IPS DF 19.7 (cell line): Measurements from ENCODE around the gene PRSS57.
A peak's percentile ranks its signal among the peaks of the same experiment; 100 is the strongest.
"Not testable (repeated sequence)": the region's sequence is repeated elsewhere in the genome, so short reads cannot be mapped to it uniquely, and the experiment has no call there.

Experiments
- DNase-seq: peaks from one replicate; pipeline ENCODE4 v3.0.0-alpha.2; 2013; ENCODE audit warnings: low read depth, low spot score

Gene PRSS57

DNA sequence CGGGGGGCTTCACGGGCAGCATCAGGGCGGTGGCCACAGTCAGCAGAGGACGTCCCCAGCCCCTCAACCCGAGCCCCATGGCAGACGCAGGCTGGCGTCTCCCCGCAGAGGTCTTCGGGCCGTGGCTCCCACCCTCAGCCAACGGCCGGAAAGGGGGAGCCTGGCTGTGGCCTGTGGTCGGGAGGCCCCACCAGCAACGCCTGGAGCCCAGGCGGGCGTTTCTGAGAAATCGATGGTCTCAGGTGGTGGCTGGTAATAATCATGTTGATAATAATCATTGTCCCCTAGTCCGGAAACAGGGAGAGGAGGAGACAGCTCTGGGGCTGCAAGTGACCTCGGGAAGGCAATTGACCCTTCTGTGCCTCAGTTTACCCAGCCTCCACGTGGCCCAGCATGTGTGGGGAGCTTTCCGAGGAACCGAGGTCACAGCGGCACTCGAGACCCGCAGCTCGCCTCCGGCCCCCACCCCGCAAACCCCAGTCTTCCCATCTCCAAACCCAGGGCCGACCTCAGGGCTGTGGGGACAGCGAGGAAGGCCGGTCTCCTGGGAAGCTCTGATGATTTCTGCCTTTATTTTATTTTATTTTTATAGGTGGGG is at the start of gene PRSS57:
Gene PRSS57 (minus strand): TSS at position 101 of the 598 bp plus-strand sequence. CDS start 22 bp downstream, at position 79.
- DNase-seq, result no peak

DNA sequence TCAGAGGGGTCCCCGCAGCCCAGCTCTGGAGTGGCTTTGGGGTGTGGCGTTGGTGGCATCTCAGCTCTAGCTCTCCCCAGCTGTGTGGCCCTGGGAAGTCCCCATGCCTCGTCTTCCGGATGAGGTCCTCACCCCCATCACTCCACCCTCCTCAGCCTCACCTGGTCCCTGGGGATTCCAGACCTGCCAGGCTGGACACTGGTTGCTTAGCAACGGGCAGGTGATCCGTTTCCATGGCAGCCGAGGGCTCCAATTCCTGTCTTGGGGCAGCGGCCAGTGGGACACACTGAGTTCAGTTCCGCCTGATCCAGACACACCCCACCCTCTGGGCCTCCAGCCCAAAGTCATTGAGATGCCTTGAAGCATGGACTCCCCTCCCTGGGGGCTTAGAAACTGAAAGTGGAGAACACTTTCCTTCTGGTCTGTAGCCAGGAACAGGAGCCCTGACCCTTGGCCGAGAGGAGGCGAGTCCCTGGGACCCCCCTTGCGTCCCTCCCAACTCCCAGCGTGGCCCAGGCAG is 48.0 kb upstream of the PRSS57 start:
- DNase-seq, result no peak

DNA sequence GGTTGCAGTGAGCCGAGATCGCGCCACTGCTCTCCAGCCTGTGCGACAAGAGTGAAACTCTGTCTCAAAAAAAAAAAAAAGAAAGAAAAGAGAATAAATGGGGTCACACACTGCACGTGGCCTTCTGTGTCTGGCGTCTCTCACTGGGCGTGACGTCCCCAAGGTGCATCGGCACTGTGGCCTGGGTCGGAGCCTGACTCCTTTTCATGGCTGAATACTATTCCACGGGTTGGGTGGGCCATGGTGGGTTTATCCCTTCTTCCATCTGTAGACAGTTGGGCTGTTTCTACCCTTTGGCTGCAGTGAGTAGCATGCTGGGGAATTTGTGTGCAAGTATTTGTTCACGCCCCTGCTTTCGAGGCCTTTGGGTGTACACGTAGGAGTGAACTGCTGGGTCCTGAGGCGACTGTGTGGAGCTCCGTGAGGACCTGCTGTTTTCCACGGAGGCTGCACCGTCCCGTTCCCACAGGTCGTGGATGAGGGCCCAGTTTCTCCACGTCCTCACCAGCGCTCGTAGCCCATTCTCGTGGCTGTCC is 47.4 kb upstream of the PRSS57 start:
- no peak for DNase-seq

DNA sequence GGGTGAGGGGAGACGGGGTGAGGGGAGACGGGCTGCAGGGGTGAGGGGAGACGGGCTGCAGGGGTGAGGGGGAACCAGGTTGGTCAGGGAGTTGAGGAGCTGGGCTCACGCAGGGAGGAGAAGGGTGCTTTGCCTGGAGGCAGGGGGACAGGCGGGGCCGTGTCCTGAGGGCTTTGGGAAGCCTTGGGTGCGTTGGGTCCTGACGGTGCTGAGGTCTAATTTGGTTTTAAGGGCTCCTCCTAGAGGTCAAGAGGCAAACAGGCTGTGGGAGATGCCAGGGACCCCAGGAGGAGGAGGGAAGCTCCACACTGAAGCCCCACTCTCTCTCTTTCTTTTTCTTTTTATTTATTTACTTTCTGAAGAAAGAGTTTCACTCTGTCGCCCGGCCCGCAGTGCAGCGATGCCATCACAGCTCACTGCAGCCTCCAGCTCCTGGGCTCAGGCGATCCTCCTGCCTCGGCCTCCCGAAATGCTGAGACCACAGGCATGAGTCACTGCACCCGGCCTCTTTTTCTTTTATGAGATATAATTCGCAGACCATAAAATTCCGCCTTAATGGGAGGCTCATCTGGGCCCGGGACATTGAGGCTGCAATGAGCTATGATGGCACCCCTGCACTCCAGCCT is 46.4 kb upstream of the PRSS57 start:
- DNase-seq, result peak; percentile 56

DNA sequence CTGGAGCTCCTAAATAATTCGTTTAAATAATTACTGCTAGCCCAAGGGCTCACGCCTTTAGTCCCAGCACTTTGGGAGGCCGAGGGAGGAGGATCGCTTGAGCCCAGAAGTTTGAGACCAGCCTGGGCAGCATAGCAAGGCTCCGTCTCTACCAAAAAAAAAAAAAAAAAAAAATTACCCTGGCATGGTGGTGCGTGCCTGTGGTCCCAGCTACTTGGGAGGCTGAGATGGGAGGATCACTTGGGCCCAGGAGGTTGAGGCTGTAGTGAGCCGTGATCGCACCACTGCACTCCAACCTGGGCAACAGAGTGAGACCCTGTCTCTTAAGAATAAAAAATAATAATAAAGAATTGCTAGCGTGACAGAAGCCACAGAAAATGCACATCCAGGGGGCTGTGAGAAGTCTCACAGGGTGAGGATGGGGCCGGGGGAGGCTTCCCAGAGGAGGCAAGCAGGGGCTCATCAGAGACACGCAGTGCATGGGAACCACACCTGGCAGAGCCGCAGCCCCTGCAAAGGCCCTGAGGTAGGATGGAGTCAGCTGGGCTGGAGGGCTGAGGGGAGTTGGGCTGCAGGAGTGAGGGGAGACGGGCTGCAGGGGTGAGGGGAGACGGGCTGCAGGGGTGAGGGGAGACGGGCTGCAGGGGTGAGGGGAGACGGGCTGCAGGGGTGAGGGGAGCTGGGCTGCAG is 45.7 kb upstream of the PRSS57 start:
- DNase-seq, result not testable (repeated sequence)

DNA sequence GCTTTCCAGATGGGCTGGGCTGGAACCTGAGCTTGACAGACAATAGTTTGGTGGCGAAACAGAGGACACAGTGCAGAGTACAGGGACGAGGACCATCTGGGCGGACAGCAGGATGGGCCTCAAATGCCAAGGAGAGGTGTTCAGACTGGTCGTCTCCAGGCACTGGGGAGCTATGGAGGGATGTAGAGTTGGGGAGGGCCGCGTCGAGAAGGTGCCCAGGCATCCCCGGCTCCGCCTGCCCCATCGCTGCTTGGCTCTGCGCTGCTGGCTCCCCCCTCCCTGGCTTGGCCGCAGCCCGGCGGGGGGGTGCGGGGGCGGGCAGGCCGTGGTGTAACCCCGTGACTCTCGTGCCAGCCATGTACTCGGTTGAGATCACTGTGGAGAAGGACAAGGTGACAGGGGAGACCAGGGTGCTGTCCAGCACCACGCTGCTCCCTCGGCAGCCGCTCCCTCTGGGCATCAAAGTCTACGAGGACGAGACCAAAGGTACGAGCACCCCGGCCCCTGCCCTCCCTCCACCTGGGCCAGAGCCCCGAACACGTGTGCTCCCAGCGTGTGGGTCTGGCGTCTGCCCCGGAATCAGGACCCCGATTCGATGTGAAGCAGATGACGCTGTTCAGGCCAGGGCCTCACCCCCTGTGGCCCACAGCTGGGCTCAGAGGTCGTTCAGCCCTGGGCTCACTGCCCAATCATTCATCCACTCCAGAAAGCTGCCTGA is 44.9 kb upstream of the PRSS57 start:
- DNase-seq, result no peak

DNA sequence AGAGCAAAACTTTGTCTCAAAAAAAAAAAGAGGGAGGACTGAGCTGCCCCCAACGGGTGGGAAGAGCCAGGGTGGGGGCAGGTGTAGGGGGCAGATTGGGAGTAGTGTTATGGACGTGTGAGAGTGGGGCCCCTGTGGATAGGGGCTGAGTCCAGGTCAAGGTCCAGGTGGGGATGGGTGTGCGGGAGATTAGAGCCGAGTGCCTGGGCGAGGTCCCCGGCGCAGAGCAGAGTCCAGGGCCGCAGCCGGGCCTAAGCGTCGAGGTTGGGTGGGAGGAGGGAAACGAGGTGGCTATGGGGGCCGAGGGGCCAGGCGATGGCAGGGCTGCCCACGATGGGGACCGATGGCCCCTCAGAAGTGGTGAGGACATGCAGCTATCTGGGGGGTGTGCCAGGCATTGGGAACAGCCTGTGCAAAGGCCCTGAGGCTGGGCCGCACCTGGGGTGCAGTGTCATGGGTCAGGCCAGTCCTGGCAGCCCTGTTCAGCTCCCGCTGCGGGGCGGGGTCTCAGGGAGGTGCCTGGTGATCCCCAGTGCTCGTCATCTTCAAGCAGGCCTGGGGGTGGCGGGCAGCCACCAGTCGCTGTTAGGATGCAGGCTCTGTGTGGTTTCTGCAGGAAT is 43.4 kb upstream of the PRSS57 start:
- no peak for DNase-seq

DNA sequence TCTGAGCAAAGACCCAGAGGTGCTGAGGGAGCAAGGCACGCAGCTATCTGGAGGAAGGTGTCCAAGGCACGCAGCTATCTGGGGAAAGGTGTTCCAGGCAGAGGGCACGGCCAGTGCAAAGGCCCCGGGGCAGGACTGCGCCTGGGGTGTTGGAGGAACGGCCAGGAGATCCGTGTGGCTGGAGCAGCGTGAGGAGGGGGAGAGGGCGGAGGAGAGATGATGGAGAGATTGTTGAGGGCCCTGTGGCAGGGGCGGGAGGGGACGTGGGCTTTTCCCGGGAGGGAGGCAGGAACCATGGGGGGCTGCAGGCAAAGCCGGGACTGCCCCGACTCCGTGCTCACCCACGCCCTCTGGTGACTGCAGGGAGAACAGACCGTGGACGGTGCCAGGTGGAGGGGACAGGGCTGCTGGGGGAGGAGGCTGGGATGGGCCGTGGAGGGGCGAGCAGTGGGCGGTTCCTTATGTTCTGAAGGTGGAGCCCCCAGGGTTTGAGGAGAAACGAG is 42.4 kb upstream of the PRSS57 start:
- peak; percentile 17 for DNase-seq

DNA sequence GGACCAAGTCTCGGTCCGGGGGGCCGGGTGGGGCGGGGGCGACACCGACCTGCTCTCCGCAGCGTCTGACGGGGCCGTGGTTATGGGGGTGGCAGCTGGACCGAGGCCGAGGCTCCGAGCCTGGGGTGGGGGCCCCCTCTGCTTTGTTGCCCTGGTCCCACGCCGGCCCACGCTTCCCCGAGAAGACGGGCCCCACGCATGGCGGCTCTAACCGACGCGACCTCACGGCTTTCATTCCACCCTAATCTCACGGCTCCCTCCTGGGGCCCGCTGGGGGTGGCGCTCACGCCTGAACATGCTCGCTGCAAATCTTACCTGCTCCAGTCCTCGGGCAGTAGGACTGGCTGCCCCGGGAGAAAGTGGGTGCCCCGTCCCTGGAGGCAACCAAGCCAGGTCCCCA is 40.9 kb upstream of the PRSS57 start:
- DNase-seq, result no peak

DNA sequence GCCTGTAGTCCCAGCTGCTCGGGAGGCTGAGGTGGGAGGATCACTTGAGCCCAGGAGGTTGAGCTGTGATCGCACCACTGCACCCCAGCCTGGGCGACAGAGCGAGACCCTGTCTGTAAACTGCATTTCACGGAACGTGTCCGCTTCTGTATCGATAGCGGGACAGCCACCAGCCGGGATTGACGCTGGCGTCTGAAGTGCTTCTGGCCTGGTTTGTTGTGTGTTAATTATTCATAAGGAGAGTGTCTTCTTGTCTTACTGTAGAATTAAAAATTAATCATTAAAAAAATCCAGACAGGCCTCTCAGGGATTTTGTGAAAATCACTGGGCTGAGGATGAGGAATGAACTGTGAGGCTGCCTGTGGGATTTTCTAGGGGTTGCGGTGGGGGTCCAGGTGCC is 39.5 kb upstream of the PRSS57 start:
- no peak for DNase-seq

DNA sequence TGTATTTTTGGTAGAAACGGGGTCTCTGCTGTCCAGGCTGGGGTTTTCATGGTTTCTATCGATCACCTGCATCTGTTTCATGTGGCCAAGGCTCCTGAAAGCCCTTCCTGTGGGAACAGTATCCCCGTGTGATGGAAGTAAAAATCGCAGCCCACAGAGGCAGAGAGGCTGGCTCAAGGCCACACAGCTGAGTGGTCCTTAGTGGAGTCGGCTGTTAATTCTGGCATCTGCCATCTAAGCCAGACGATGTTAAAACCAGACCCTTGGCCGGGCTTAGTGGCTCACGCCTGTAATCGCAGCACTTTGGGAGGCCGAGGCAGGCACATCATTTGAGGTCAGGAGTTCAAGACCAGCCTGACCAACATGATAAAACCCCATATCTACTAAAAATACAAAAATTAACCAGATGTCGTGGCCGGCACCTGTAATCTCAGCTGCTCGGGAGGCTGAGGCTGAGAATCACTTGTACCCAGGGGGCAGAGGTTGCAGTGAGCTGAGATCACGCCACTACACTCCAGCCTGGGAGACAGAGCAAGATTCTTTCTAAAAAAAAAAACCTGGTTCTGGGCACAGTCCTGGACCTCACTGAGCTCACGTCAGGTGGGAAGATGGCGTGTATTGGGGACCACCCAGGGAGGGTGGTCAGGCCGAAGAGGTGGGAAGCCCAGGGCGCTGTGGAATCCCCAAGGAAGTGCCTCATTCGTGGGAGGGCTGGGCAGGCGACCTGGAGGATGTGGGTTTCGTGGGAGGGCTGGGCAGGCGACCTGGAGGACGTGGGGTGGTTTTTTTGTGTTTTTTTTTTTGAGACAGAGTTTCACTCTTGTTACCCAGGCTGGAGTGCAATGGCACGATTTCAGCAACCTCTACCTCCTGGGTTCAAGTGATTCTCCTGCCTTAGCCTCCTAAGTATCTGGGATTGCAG is 37.2 kb upstream of the PRSS57 start:
- DNase-seq, result no peak

DNA sequence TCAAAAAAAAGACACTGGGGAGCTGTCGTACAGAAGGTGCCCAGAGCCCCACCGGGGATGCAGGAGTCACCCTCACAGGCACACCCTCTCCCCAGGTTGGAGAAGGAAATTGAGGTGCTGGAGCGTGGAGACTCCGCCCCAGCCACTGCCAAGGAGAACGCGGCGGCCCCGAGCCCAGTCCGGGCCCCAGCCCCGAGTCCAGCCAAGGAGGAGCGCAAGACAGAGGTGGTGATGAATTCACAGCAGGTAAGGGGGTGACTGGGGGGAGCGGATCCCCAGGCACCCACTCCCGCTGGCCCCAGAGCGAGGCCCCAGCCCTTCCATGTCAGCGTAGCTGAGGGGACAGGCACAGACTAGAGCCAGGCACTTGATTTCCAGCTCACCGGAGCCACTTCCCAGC is 35.7 kb upstream of the PRSS57 start:
- DNase-seq, result no peak

DNA sequence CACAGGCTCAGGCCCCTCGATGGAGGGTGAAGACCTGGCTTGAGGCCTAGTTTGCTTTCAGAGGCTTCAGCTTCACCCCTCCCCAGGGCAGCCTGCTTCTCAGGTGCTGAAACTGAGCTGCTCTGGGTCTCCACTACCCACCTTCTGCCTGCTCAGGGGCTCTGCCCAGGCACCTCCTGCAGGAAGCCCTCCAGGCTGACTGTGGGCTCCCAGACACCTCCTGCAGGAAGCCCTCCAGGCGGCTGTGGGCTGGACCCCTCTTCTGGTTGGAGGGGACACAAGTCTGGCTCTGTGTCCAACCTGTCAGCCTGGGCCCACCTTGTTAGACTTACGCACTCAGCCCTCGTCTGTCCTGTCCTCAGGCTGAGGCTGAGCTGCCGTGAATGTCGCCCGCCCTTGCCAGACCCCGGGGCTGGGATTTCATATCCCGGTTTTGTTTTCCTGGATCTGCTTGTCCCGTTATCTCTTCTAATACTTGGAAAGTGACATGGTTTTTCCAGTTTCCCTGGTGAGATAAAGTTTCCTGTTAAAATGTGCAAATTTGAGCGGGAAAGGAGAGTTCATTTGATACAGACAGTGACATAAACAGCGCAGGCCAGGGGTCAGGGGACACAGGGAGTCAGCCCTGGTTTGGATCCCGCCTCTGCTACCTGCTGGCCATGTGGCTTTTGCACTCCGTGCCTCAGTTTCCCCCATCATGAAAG is 34.9 kb upstream of the PRSS57 start:
- no peak for DNase-seq

DNA sequence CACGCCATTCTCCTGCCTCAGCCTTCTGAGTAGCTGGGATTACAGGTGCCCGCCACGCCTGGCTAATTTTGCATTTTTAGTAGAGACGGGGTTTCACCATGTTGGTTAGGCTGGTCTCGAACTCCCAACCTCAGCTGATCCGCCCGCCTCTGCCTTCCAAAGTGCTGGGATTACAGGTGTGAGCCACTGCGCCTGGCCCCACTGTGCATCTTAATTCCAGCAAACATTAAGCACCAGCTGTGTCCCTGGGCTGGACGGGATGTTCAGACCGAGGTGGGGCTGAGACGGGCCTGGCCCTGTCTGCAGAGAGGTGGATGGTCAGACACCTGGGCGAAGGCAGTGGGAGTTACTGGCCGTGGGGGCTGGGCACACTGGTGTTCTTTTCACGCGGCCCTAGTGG is 34.3 kb upstream of the PRSS57 start:
- not testable (repeated sequence) for DNase-seq

DNA sequence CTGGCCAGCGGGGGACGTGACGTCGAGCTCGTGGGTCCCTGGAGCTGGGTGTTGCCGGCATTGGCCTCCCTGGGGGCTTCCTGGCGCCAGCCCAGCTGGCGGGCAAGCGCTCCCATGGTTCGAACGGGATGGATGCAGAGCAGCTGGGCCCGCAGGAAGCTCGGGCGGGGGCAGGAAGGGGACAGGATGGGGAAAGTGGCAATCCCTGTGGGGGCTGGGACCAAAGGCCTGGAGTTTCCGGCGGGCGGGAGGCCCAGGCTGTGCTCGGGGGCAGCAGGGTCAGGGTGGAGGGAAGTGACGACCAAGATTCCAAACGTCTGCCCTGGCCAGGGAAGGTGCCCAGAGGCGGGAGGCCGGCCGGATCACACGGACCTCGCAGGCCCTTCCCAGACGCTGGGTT is 32.8 kb upstream of the PRSS57 start:
- DNase-seq, result no peak

DNA sequence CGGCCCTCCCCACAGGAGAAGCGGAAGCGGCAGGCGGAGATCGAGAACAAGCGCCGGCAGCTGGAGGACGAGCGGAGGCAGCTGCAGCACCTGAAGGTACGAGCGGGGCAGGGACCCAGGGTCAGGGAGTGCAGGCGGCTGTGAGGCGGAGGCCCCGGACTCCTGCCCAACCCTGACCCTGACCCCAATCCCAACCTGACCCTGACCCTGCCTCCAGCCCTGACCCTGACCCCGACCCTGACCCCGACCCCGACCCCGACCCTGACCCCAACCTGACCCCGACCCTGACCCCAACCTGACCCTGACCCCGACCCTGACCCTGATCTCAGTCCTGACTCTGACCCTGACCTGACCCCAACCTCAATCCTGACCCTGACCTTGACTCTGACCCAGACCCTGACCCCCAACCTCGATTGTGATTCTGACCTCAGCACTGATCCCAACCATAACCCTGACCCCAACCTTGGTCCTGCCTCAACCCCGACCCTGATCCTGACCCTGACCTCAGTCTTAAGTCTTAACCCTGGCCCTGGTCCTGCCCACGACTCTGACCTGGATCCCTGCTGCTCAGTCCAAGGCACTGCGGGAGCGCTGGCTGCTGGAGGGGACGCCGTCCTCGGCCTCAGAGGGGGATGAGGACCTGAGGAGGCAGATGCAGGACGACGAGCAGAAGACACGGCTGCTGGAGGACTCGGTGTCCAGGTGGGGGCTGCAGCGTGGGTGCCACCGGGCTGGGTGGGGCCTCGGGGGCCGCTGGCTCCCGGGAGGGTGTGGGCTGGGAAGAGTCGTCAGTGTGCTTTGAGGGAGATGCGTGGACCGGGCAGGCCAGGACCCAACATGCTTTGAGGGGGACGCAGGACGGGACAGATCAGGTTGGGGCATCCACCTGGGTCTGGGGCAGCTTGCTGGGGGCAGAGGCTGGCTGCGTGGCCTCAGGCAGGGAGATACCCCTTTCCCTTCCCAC is 32.0 kb upstream of the PRSS57 start:
- DNase-seq, result no peak

DNA sequence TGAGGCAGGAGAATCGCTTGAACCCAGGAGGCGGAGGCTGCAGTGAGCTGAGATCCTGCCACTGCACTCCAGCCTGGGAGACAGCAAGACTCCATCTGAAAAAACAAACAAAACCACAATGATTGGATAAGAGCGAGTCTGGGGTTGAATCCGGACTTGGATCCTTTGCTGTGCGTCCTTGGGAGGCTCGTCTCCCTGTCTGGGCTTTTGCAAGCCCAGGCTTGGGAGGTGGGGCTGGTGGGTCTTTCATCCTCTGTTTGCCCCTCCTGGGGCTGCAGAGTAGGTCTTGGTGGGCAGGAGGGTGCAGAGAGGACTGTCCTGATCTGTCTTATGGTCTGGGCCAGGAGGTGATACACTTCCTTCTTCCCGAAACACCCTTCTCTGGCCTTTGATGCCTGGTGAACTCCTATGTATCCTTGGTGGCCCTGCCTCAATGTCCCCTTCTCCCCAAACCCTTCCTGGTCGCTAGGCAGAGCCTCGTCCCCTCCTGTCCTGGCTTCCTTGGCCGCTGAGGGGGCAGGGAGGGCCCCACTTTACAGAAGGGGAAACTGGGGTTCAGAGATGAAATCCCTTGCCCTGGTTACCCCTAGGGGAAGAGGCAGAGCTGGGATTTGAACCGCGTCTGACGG is 30.3 kb upstream of the PRSS57 start:
- no peak for DNase-seq

DNA sequence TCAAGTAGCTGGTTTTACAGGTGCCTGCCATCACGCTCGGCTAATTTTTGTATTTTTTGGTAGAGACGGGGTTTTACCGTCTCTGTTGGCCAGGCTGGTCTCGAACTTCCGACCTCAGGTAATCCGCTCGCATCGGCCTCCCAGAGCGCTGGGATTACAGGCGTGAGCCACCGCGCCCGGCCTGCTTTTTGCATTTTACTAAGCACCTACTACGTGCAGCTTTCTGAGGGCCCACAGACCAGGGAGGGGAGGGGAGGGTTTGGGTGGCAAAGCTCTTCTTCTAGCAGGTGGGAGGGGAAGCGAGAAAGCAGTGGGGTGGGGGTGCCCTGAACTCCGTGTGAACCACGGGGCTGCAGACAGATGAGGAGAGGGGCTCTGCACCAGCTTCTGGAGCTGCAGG is 28.5 kb upstream of the PRSS57 start:
- DNase-seq, result no peak
